ENCODE measurements around the gene IFT57. TPM values are rescaled to one million over a fixed set of nuclear protein-coding genes. Genes with fewer than 3 reads are reported as not detected.

Gene IFT57
- polyA plus RNA-seq, 1 of the 3 experiments (the other 2 are of a cell fraction), result 81.6 TPM

- Histone ChIP-seq H3F3A (replicated peaks; ENCODE audit: insufficient read depth) (no peaks in the 10 kb centered on the region), H3K36me3 (replicated peaks in 1 of 2; ENCODE audit: control insufficient read depth in 1 of 2, insufficient read depth in 2 of 2, low read length in 1 of 2) (no peaks in the 10 kb centered on the region), H3K4me1 (ENCODE audit: control insufficient read depth in 1 of 2, insufficient read depth in 2 of 2, low read depth in 1 of 2, low read length in 1 of 2) (peaks cover 0 to 3% of the 10 kb centered on the region in 2 experiments; a peak in 1 of 4 replicates), H3K27me3 (ENCODE audit: insufficient read depth) (no peaks in the 10 kb centered on the region), H3K79me2 (ENCODE audit: insufficient read depth) (no peaks in the 10 kb centered on the region), H3K4me3 (ENCODE audit: low read depth in 2 of 2, low read length in 1 of 2) (no peak overlapping the region), H4K20me1 (ENCODE audit: insufficient read depth) (no peaks in the 10 kb centered on the region), H3K4me2 (no peak overlapping the region), H2AFZ (ENCODE audit: low read depth) (no peak overlapping the region), H3K9ac (no peak overlapping the region), H3K9me2 (no peaks in the 10 kb centered on the region), H3K27ac (ENCODE audit: low read depth in 2 of 2, low read length in 1 of 2) (no peak overlapping the region), H3K9me3 (no peaks in the 10 kb centered on the region)
- CTCF ChIA-PET, result no interaction called here
- POLR2A ChIA-PET, result no interaction called here
- TF ChIP-seq RCOR1 (IDR thresholded peaks at IDR 0.05; ENCODE audit: low read length), result no peak
- TF ChIP-seq USF2 (IDR thresholded peaks at IDR 0.05; ENCODE audit: borderline replicate concordance, low read depth, low read length), result no peak
- no peak for TF ChIP-seq USF1 (IDR thresholded peaks at IDR 0.05; ENCODE audit: borderline replicate concordance, low read depth)
- no peak for TF ChIP-seq REST (IDR thresholded peaks at IDR 0.05; ENCODE audit: low read depth, low read length)
- TF ChIP-seq FOXM1 (IDR thresholded peaks at IDR 0.05; ENCODE audit: low read depth), result no peak
- TF ChIP-seq MAX (IDR thresholded peaks at IDR 0.05; ENCODE audit: low read depth), result no peak
- no peak for TF ChIP-seq EP300 (IDR thresholded peaks at IDR 0.05; ENCODE audit: borderline replicate concordance in 1 of 2, low read depth in 1 of 2, low read length in 1 of 2)
- TF ChIP-seq ELF1 (IDR thresholded peaks at IDR 0.05), result no peak
- TF ChIP-seq IRF3 (IDR thresholded peaks at IDR 0.05; ENCODE audit: low read depth, low read length), result no peak
- no peak for TF ChIP-seq YY1 (IDR thresholded peaks at IDR 0.05; ENCODE audit: low read depth)
- no peak for TF ChIP-seq RAD21 (IDR thresholded peaks at IDR 0.05; ENCODE audit: low read length)
- TF ChIP-seq NFIC (IDR thresholded peaks at IDR 0.05; ENCODE audit: borderline replicate concordance), result no peak
- TF ChIP-seq FOSL2 (IDR thresholded peaks at IDR 0.05; ENCODE audit: borderline replicate concordance, low read depth), result no peak
- TF ChIP-seq CHD2 (IDR thresholded peaks at IDR 0.05; ENCODE audit: low read length, partially characterized antibody), result no peak
- TF ChIP-seq RFX5 (IDR thresholded peaks at IDR 0.05; ENCODE audit: low read length), result no peak
- no peak for TF ChIP-seq CTCF (IDR thresholded peaks at IDR 0.05)
- TF ChIP-seq EZH2phosphoT487 (IDR thresholded peaks at IDR 0.05; ENCODE audit: borderline replicate concordance, low read depth), result no peak
- no peak for TF ChIP-seq MXI1 (IDR thresholded peaks at IDR 0.05; ENCODE audit: low read depth, low read length)
- TF ChIP-seq MEF2A (IDR thresholded peaks at IDR 0.05; ENCODE audit: borderline replicate concordance, low read depth), result no peak
- 93% methylated on average over 4 of the region's 4 CpGs for WGBS (ENCODE audit: low lambda C conversion rate)
- no peak for DNase-seq
Observed at GRCh38 chr3:108125153-108125543, 97.1 kb downstream of the IFT57 start.

Measured in SK-N-SH (cell line).